GM23338 (cell line): ENCODE results near the gene POLR1C. TPM values are rescaled to one million over a fixed set of nuclear protein-coding genes. Genes with fewer than 3 reads are reported as not detected.
A peak's percentile ranks its signal among the peaks of the same experiment; 100 is the strongest.

ENCODE experiments used
- ATAC-seq: fragments of 200-7000 bp; cut with Tn5 transposase; 3 replicates; pipeline ENCODE4 v1.9.1; 2020
- DNase-seq: peaks from one replicate; pipeline ENCODE4 v3.0.0-alpha.2; 2015; ENCODE audit warnings: low spot score
- H2AFZ ChIP-seq: fragments of 200-600 bp; sonication (generic); 2 replicates; pipeline ENCODE4 v1.8.0; 2016; ENCODE audit warnings: antibody characterized with exemption, mild to moderate bottlenecking, moderate library complexity
- H3F3A ChIP-seq: fragments of 200-600 bp; sonication (generic); replicated peaks from 2 replicates; pipeline ENCODE4 v1.8.0; 2017; ENCODE audit warnings: antibody characterized with exemption, mixed run types, low read depth
- H3K27ac ChIP-seq: fragments of 200-600 bp; sonication (generic); 2 replicates; pipeline ENCODE4 v1.6.1; 2016; ENCODE audit warnings: low read depth
- H3K27me3 ChIP-seq: fragments of 200-600 bp; sonication (generic); 2 replicates; pipeline ENCODE4 v1.8.0; 2016; ENCODE audit warnings: mild to moderate bottlenecking, mixed run types, moderate library complexity; ENCODE audit not compliant: insufficient read depth
- H3K36me3 ChIP-seq: fragments of 200-600 bp; sonication (generic); 2 replicates; pipeline ENCODE4 v1.8.0; 2016; ENCODE audit warnings: mild to moderate bottlenecking; ENCODE audit not compliant: insufficient read depth
- H3K4me1 ChIP-seq: fragments of 200-600 bp; sonication (generic); 2 replicates; pipeline ENCODE4 v1.8.0; 2016; ENCODE audit warnings: mild to moderate bottlenecking, moderate library complexity; ENCODE audit not compliant: insufficient read depth
- H3K4me2 ChIP-seq: fragments of 200-600 bp; sonication (generic); 2 replicates; pipeline ENCODE4 v1.7.1; 2017; ENCODE audit warnings: mixed run types
- H3K4me3 ChIP-seq: fragments of 200-600 bp; sonication (generic); 2 replicates; pipeline ENCODE4 v1.6.1; 2016; ENCODE audit warnings: mixed run types
- H3K79me2 ChIP-seq: fragments of 200-600 bp; sonication (generic); replicated peaks from 2 replicates; pipeline ENCODE4 v1.8.0; 2017; ENCODE audit warnings: mild to moderate bottlenecking; ENCODE audit not compliant: insufficient read depth
- H3K9me2 ChIP-seq: fragments of 200-600 bp; sonication (generic); 2 replicates; pipeline ENCODE4 v1.8.0; 2017; ENCODE audit not compliant: insufficient read depth
- H4K20me1 ChIP-seq: fragments of 200-600 bp; sonication (generic); replicated peaks from 2 replicates; pipeline ENCODE4 v1.8.0; 2017; ENCODE audit warnings: mild to moderate bottlenecking; ENCODE audit not compliant: insufficient read depth
- H3K27ac Mint-ChIP-seq: 2 replicates; pipeline ENCODE4 v1.8.0; 2020; ENCODE audit warnings: inconsistent platforms, mild to moderate bottlenecking, moderate library complexity, mixed read lengths
- H3K27me3 Mint-ChIP-seq: 3 replicates; pipeline ENCODE4 v1.8.0; 2022; ENCODE audit warnings: low read depth, mild to moderate bottlenecking, moderate library complexity, mixed read lengths, inconsistent platforms; ENCODE audit not compliant: insufficient read depth, poor library complexity
- H3K36me3 Mint-ChIP-seq: 3 replicates; pipeline ENCODE4 v1.8.0; 2021; ENCODE audit warnings: low read depth, mild to moderate bottlenecking, inconsistent platforms, moderate library complexity, mixed read lengths
- H3K4me1 Mint-ChIP-seq: 3 replicates; pipeline ENCODE4 v1.8.0; 2020; ENCODE audit warnings: mild to moderate bottlenecking, inconsistent platforms, mixed read lengths
- H3K4me3 Mint-ChIP-seq: 3 replicates; pipeline ENCODE4 v1.8.0; 2021; ENCODE audit warnings: moderate library complexity, mild to moderate bottlenecking, inconsistent platforms, mixed read lengths
- H3K9me3 Mint-ChIP-seq: 3 replicates; pipeline ENCODE4 v1.8.0; 2020; ENCODE audit warnings: moderate library complexity, mild to moderate bottlenecking, inconsistent platforms, mixed read lengths
- CTCF ChIP-seq, 2 experiments: fragments of 200-600 bp in 1 of 2; sonication (generic) in 1 of 2; conservative IDR thresholded peaks; 2 replicates each; pipeline versions ENCODE4 v1.5.1 to v1.6.1; 2016 to 2017; ENCODE audit warnings: antibody characterized with exemption in 2 of 2, low read depth in 2 of 2, mild to moderate bottlenecking in 2 of 2, moderate library complexity in 1 of 2
- EZH2 ChIP-seq: fragments of 200-600 bp; sonication (generic); IDR thresholded peaks from one replicate; pipeline ENCODE4 v1.8.0; 2017; ENCODE audit warnings: antibody characterized with exemption, mild to moderate bottlenecking, low read depth; ENCODE audit not compliant: unreplicated experiment
- JUNB ChIP-seq: IDR thresholded peaks from one replicate; pipeline ENCODE4 v1.6.1; 2016; ENCODE audit warnings: antibody characterized with exemption; ENCODE audit not compliant: unreplicated experiment
- REST ChIP-seq: IDR thresholded peaks from one replicate; pipeline ENCODE4 v1.6.1; 2018; ENCODE audit warnings: antibody characterized with exemption; ENCODE audit not compliant: unreplicated experiment
- polyA plus RNA-seq: library from polyadenylated mRNA; unstranded; fragments of >200 nt; fragmentation: Nextera tagmentation; extraction: Ambion mirVana; gene quantifications from 2 replicates; pipeline ENCODE4 v1.2.1, GENCODE V29; 2016
- total RNA-seq: library from RNA; depleted of rRNA; stranded (reverse); fragments of >200 nt; shearing (Covaris generic); gene quantifications from 2 replicates; pipeline ENCODE4 v1.2.3, GENCODE V29; 2014

The POLR1C gene
- total and polyA plus RNA-seq, 2 experiments from 2014 or later, result 26.6 to 47.0 TPM

GRCh38 chr6:43494766-43495165 lies 22.1 kb upstream of the POLR1C start:
- H3K9me3 Mint-ChIP-seq, result no peaks in the 10 kb centered on the region
- no peak for TF ChIP-seq JUNB
- TF ChIP-seq REST, result no peak
- no peak overlapping the region for H3K4me2 ChIP-seq

GRCh38 chr6:43495409-43495941 lies 21.4 kb upstream of the POLR1C start:
- Histone ChIP-seq H3K4me1 (peaks cover 16% of the 10 kb centered on the region), H2AFZ (no peak overlapping the region), H3K79me2 (peaks cover 31% of the 10 kb centered on the region), H3K36me3 (peaks cover 2% of the 10 kb centered on the region; the same call in 1 of the 2 replicates), H3K4me3 (no peak overlapping the region), H3F3A (no peaks in the 10 kb centered on the region), H3K9me2 (no peaks in the 10 kb centered on the region), H3K27me3 (no peaks in the 10 kb centered on the region), H4K20me1 (peaks cover 8% of the 10 kb centered on the region), H3K27ac (peak overlapping the region; percentile 59; the same call in 1 of the 2 replicates), H3K4me2 (peak overlapping the region; percentile 48; the same call in 1 of the 2 replicates)
- TF ChIP-seq CTCF (conservative IDR thresholded peaks at IDR 0.05; ENCODE audit: low read depth in 2 of 2), result peak in 1 of 2 experiments; percentile 39; a peak in 2 of 4 replicates
- no peak for TF ChIP-seq EZH2
- peak overlapping the region; percentile 91 for H3K27ac Mint-ChIP-seq
- DNase-seq, result no peak
- peak; percentile 7; the same call in 2 of the 3 replicates for ATAC-seq
- peaks cover 6% of the 10 kb centered on the region for H3K27me3 Mint-ChIP-seq
- H3K9me3 Mint-ChIP-seq, result no peaks in the 10 kb centered on the region
- H3K4me3 Mint-ChIP-seq, result no peak overlapping the region; the same call in 2 of the 3 replicates
- H3K4me1 Mint-ChIP-seq, result peaks cover 29% of the 10 kb centered on the region
- H3K36me3 Mint-ChIP-seq, result peaks cover 23% of the 10 kb centered on the region

More at GRCh38 chr6:43494766-43495165, 22.1 kb upstream of the POLR1C start:
- no peaks in the 10 kb centered on the region for H3K9me2 ChIP-seq
- H3K4me3 ChIP-seq, result no peak overlapping the region
- peaks cover 34% of the 10 kb centered on the region for H3K4me1 Mint-ChIP-seq
- H3K27ac ChIP-seq, result no peak overlapping the region
- no peak overlapping the region for H2AFZ ChIP-seq
- no peak overlapping the region for H3K27ac Mint-ChIP-seq
- H4K20me1 ChIP-seq, result peaks cover 8% of the 10 kb centered on the region
- no peaks in the 10 kb centered on the region for H3F3A ChIP-seq
- H3K79me2 ChIP-seq, result peaks cover 31% of the 10 kb centered on the region
- H3K4me3 Mint-ChIP-seq, result no peak overlapping the region
- peaks cover 6% of the 10 kb centered on the region for H3K27me3 Mint-ChIP-seq
- DNase-seq (no peak), ATAC-seq (no peak)
- no peaks in the 10 kb centered on the region for H3K27me3 ChIP-seq
- H3K36me3 Mint-ChIP-seq, result peaks cover 19% of the 10 kb centered on the region
- H3K4me1 ChIP-seq, result peaks cover 16% of the 10 kb centered on the region
- H3K36me3 ChIP-seq, result peaks cover 2% of the 10 kb centered on the region; the same call in 1 of the 2 replicates
